A673 (cell line): ENCODE data around the gene RARRES2. TPM values are rescaled to one million over a fixed set of nuclear protein-coding genes. Genes with fewer than 3 reads are reported as not detected.

Experiments
- BruUV-seq: library from RNA; stranded (reverse); fragments of 400-500 nt; replicated peaks from 2 replicates; lab custom pipeline; 2021; lab: Mats Ljungman, UMichigan
- CTCF ChIA-PET: fragments of 300-600 bp; sonication (Branson Sonifier 250); formaldehyde crosslinking; loops from one replicate; lab custom pipeline; 2022; ENCODE audit warnings: antibody characterized with exemption; lab: Charles Lee
- POLR2A ChIA-PET: fragments of 300-600 bp; sonication (Branson Sonifier 250); formaldehyde crosslinking; loops from one replicate; lab custom pipeline; 2022; ENCODE audit warnings: antibody characterized with exemption; ENCODE audit not compliant: low non-redundant PET; lab: Charles Lee
- DNase-seq: peaks from one replicate; pipeline ENCODE4 v3.0.0-alpha.2; 2015; ENCODE audit warnings: low spot score
- H3K27ac ChIP-seq: fragments of 200-600 bp; sonication (generic); 2 replicates; pipeline ENCODE4 v1.5.1; 2016; ENCODE audit warnings: mixed run types, low read depth, mild to moderate bottlenecking, mixed read lengths, antibody characterized with exemption, low read length; ENCODE audit not compliant: poor library complexity, severe bottlenecking
- H3K27me3 ChIP-seq: fragments of 200-600 bp; sonication (generic); replicated peaks from 2 replicates; pipeline ENCODE4 v1.6.1; 2017; ENCODE audit warnings: mixed run types, low read depth, mild to moderate bottlenecking, mixed read lengths, antibody characterized with exemption, low read length; ENCODE audit not compliant: insufficient read depth, poor library complexity
- H3K36me3 ChIP-seq: fragments of 200-600 bp; sonication (generic); 2 replicates; pipeline ENCODE4 v1.6.1; 2016; ENCODE audit warnings: mixed run types, mild to moderate bottlenecking, mixed read lengths, antibody characterized with exemption, low read length; ENCODE audit not compliant: insufficient read depth, poor library complexity, severe bottlenecking
- H3K4me1 ChIP-seq: fragments of 200-600 bp; sonication (generic); 2 replicates; pipeline ENCODE4 v1.6.1; 2017; ENCODE audit warnings: mixed run types, mild to moderate bottlenecking, mixed read lengths, antibody characterized with exemption, low read length; ENCODE audit not compliant: insufficient read depth, poor library complexity, severe bottlenecking
- H3K4me3 ChIP-seq: fragments of 200-600 bp; sonication (generic); 2 replicates; pipeline ENCODE4 v1.5.1; 2016; ENCODE audit warnings: low read depth, mixed run types, mild to moderate bottlenecking, mixed read lengths, low read length; ENCODE audit not compliant: poor library complexity, severe bottlenecking
- H3K9me3 ChIP-seq: fragments of 200-600 bp; sonication (generic); 2 replicates; pipeline ENCODE4 v1.6.1; 2016; ENCODE audit warnings: mixed run types, low read depth, mild to moderate bottlenecking, mixed read lengths, antibody characterized with exemption, low read length; ENCODE audit not compliant: poor library complexity, severe bottlenecking
- CTCF ChIP-seq: fragments of 300-800, 200-600 bp; sonication (generic); conservative IDR thresholded peaks from 2 replicates; pipeline ENCODE4 v1.5.1; 2017; ENCODE audit warnings: low read depth, mild to moderate bottlenecking, antibody characterized with exemption, low read length, moderate library complexity, mixed read lengths
- EZH2 ChIP-seq: fragments of 200-600 bp; sonication (generic); IDR thresholded peaks from 2 replicates; pipeline ENCODE4 v1.6.1; 2017; ENCODE audit warnings: borderline replicate concordance, low read depth, mild to moderate bottlenecking, mixed read lengths, antibody characterized with exemption, low read length; ENCODE audit not compliant: poor library complexity, severe bottlenecking
- intact Hi-C: fragments of 100-400 bp; cut with micrococcal nuclease; formaldehyde crosslinking; loops from one replicate; pipeline ENCODE4 v1.10.0; 2022; ENCODE audit not compliant: unreplicated experiment
- total RNA-seq: library from RNA; stranded (reverse); gene quantifications from 2 replicates; pipeline ENCODE4 v1.2.3, GENCODE V29; 2021

The RARRES2 gene
- total RNA-seq, 1 experiment from 2014 or later: not detected

- Histone ChIP-seq H3K4me1 (peaks cover 4% of the 10 kb centered on the region), H3K27ac (no peak overlapping the region), H3K27me3 (no peaks in the 10 kb centered on the region), H3K36me3 (peaks cover 34% of the 10 kb centered on the region), H3K4me3 (no peak overlapping the region), H3K9me3 (no peaks in the 10 kb centered on the region)
- ChIA-PET CTCF (no interaction called here), POLR2A (no interaction called here)
- no peak for DNase-seq
- intact Hi-C loops: no loop called here
- BruUV-seq: no TSS peak
- TF ChIP-seq CTCF (no peak), EZH2 (no peak)
Measured at GRCh38 chr7:150327308-150327707, 14.1 kb downstream of the RARRES2 start.

- TF ChIP-seq CTCF (no peak), EZH2 (no peak)
- CTCF ChIA-PET: no interaction called here
Measured at GRCh38 chr7:150326657-150327268, 14.7 kb downstream of the RARRES2 start.

GRCh38 chr7:150325901-150326300 lies 15.5 kb downstream of the RARRES2 start:
- no peak for DNase-seq
- Histone ChIP-seq H3K27me3 (no peaks in the 10 kb centered on the region), H3K36me3 (peaks cover 34% of the 10 kb centered on the region), H3K4me3 (no peak overlapping the region), H3K9me3 (no peaks in the 10 kb centered on the region), H3K27ac (no peak overlapping the region), H3K4me1 (peaks cover 11% of the 10 kb centered on the region)
- TF ChIP-seq CTCF: no peak
- TF ChIP-seq EZH2: no peak
- ChIA-PET POLR2A (interaction anchor here (0.7 kb wide), 1 partner anchor 735 kb away, joined by 3 read pairs; no protein-coding TSS in a partner anchor), CTCF (no interaction called here)
- intact Hi-C loops: no loop called here
- no TSS peak for BruUV-seq

More at GRCh38 chr7:150326657-150327268, 14.7 kb downstream of the RARRES2 start:
- intact Hi-C loops: no loop called here
- POLR2A ChIA-PET: interaction anchor here (0.7 kb wide), 1 partner anchor 734 kb away, joined by 3 read pairs; no protein-coding TSS in a partner anchor
- DNase-seq: no peak
- Histone ChIP-seq H3K9me3 (no peaks in the 10 kb centered on the region), H3K27me3 (no peaks in the 10 kb centered on the region), H3K36me3 (peaks cover 34% of the 10 kb centered on the region), H3K27ac (no peak overlapping the region), H3K4me3 (no peak overlapping the region), H3K4me1 (peaks cover 10% of the 10 kb centered on the region)
- no TSS peak for BruUV-seq
